HUES48 (cell line): ENCODE results near the gene FRMPD4.

Experiments used
- H3K27ac ChIP-seq: one replicate; pipeline ENCODE4 v1.7.0; 2013; ENCODE audit warnings: low read depth, low read length, inconsistent platforms
- H3K27me3 ChIP-seq: 2 replicates; pipeline ENCODE4 v1.6.1; 2013; ENCODE audit warnings: mild to moderate bottlenecking, low read length; ENCODE audit not compliant: control insufficient read depth, insufficient read depth
- H3K36me3 ChIP-seq: 2 replicates; pipeline ENCODE4 v1.6.1; 2013; ENCODE audit warnings: low read length; ENCODE audit not compliant: control insufficient read depth, insufficient read depth
- H3K4me1 ChIP-seq: 2 replicates; pipeline ENCODE4 v1.6.1; 2013; ENCODE audit warnings: mild to moderate bottlenecking, low read length; ENCODE audit not compliant: control insufficient read depth, insufficient read depth
- H3K4me3 ChIP-seq: 2 replicates; pipeline ENCODE4 v1.5.1; 2013; ENCODE audit warnings: mild to moderate bottlenecking, low read depth, low read length
- H3K9ac ChIP-seq: 2 replicates; pipeline ENCODE4 v1.6.1; 2013; ENCODE audit warnings: mild to moderate bottlenecking, low read depth, low read length, moderate library complexity
- H3K9me3 ChIP-seq: 2 replicates; pipeline ENCODE4 v1.6.1; 2013; ENCODE audit warnings: low read length; ENCODE audit not compliant: control insufficient read depth, insufficient read depth

FRMPD4 gene

DNA sequence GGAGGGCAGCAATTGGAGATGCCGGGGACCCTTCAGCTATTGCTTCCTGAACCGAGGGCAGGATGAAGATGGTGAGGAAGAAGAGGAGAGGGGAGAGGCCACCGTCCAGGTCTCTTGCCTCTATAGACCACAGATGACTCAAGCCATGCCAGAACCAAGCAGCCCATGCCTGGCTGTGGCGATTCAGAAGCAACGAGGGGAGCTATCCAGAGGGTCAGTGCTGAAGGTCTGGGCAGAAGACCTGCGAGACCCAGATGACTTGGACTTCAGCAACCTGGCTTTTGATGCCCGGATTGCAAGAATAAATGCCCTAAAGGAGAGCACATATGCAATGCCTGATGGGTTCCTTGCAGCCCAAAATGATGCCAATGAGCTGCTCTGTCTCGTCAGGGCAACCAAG is 582.8 kb downstream of the FRMPD4 start:
- Histone ChIP-seq H3K9me3 (no peaks in the 10 kb centered on the region), H3K4me3 (no peak overlapping the region), H3K4me1 (no peaks in the 10 kb centered on the region), H3K9ac (no peak overlapping the region), H3K36me3 (no peaks in the 10 kb centered on the region), H3K27ac (no peak overlapping the region), H3K27me3 (no peaks in the 10 kb centered on the region)

DNA sequence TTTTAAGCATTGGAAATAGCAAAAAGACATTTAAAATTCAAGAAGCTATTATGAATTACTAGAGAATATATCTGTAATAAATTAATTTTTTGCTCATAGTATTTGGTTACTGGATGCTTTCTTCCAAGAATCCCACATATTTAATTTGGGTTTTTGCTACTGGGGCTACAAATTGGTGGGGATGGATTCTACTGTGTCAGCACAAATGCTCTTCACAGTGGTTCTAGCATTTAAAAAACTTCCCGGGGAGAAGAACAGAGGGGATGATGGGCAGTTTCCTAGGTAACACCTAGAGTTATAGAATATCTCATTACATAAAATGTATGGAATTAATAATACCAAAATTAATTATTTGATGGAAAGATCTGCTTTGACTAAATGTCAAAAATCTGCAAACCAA is 584.0 kb downstream of the FRMPD4 start:
- no peak overlapping the region for H3K9ac ChIP-seq
- H3K4me1 ChIP-seq, result no peaks in the 10 kb centered on the region
- H3K27me3 ChIP-seq, result no peaks in the 10 kb centered on the region
- no peak overlapping the region for H3K27ac ChIP-seq
- H3K9me3 ChIP-seq, result no peaks in the 10 kb centered on the region
- H3K36me3 ChIP-seq, result no peaks in the 10 kb centered on the region
- H3K4me3 ChIP-seq, result no peak overlapping the region

DNA sequence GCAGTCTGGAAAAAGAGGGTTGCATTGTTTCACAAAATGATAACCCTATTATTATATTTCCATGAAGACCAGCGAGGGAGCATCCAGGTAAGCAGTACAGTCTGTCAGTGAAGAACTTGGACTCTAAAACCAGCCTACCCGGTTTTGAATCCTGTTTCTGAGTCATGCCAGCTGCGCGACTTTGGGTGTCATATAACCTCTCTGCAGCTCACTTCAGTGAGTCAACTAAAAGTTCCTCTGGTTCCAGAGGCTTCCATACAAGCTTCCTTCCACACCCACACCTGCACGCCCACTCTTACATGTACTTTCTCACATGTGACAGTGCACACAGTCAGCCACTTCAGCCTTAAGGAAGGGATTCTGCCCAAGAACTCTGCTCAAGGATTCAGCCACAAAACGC is 603.1 kb downstream of the FRMPD4 start:
- Histone ChIP-seq H3K36me3 (no peaks in the 10 kb centered on the region), H3K27me3 (no peaks in the 10 kb centered on the region), H3K9ac (no peak overlapping the region), H3K9me3 (no peaks in the 10 kb centered on the region), H3K4me3 (no peak overlapping the region), H3K4me1 (peaks cover 6% of the 10 kb centered on the region; the same call in 1 of the 2 replicates), H3K27ac (no peak overlapping the region)

DNA sequence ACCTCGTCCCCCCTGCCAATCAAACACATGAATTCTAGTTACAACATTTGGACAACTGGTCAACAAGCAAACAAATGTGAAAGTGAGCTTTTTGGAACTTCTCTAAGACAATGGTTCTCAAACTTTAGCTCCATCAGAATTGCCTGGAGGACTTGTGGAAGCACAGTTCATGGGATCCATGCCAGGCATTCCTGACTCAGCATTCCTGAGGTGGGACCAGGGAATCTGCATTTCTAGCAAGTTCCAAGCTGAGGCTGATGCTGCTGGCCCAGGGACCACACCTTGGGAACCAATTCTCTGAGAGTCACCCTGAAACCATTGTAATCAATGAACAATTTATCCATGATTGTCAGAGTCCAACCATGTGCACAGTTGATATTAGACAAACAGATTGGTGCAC is 609.2 kb downstream of the FRMPD4 start:
- Histone ChIP-seq H3K9me3 (no peaks in the 10 kb centered on the region), H3K9ac (no peak overlapping the region), H3K27ac (no peak overlapping the region), H3K27me3 (no peaks in the 10 kb centered on the region), H3K4me1 (peaks cover 12% of the 10 kb centered on the region), H3K4me3 (no peak overlapping the region), H3K36me3 (no peaks in the 10 kb centered on the region)

DNA sequence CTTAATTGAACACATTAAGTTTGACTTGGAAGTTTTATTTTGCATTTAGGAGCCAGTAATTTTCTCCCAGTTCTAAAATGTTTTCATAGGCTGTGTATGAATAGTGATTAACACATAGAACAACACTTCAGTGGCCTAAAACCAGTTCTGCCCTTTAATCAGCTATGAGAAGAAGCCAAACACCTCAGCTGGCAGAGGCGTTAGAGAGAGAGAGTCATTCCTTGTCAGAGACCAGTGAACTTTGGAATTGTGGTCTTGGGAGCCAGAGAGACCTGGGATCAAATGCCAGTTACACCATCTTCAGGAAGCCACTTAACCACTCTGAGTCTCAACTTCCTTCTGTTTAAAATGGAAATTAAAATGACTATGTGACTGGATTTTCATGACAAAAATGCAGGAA is 613.6 kb downstream of the FRMPD4 start:
- Histone ChIP-seq H3K4me1 (peaks cover 8% of the 10 kb centered on the region), H3K9ac (no peak overlapping the region), H3K9me3 (no peaks in the 10 kb centered on the region), H3K27ac (no peak overlapping the region), H3K27me3 (no peaks in the 10 kb centered on the region), H3K36me3 (no peaks in the 10 kb centered on the region), H3K4me3 (no peak overlapping the region)

DNA sequence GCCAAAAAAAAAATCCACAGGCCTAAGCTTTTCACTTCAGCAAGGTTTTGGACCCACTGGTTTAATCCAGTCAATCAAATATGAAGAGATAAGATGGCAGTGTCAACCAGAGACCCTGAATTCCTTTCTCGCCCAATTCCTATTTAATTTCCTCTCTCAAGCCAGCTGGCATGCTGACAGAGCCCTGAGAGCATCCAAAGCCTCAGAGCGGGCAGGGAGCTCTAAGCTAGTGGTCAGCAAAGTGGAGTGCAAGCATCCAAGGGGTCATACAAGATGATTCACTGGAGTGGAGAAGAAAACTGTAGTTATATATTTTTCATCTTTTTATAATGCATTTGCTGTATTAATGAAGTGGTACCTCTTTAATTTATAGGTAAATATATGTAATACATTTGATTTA is 615.1 kb downstream of the FRMPD4 start:
- H3K27me3 ChIP-seq, result no peaks in the 10 kb centered on the region

DNA sequence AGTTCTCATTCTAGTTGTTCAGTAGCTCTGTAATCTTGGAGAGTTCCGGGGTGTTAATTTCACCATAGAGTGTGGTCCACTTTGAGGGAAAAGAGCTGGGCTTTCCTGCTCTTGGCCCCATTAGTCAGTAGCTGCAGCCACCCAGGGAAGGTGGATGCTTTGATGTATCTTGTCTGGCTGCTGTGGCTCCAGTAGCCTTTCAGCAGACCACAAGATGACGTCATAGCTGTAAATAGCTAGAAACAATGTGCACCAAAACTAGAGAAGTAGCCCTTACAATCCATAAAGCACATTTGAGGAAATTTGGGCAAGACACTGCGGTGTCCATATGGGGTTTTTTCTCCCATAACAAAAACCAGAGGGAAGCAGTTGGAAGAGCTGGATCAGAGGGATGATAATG is 620.0 kb downstream of the FRMPD4 start:
- Histone ChIP-seq H3K4me3 (no peak overlapping the region), H3K27ac (no peak overlapping the region), H3K9me3 (no peaks in the 10 kb centered on the region), H3K9ac (no peak overlapping the region), H3K27me3 (no peaks in the 10 kb centered on the region), H3K36me3 (no peaks in the 10 kb centered on the region), H3K4me1 (no peaks in the 10 kb centered on the region)

More for the DNA sequence above, 615.1 kb downstream of the FRMPD4 start:
- Histone ChIP-seq H3K9me3 (no peaks in the 10 kb centered on the region), H3K4me3 (no peak overlapping the region), H3K9ac (no peak overlapping the region), H3K36me3 (no peaks in the 10 kb centered on the region), H3K4me1 (peaks cover 8% of the 10 kb centered on the region), H3K27ac (no peak overlapping the region)

DNA sequence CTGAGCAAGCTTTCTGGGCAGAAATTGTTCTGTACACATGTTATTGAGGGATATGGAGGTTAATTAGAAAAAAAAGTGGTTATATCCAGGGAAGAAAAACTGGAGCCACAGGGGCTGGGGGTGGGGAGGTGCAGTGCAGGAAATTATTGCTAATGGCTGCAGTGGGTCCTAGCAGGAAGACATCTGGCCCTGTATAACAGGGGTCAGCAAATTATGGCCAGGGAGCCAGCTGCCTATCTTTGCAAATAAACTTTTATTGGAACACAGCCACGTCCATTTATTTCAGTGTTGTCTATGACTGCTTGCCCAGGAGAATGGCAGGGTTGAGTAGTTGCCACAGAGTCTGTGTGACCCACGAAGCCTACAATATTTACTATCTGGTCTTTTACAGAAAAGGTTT is 629.6 kb downstream of the FRMPD4 start:
- H3K9me3 ChIP-seq, result no peaks in the 10 kb centered on the region
- no peak overlapping the region for H3K9ac ChIP-seq
- no peaks in the 10 kb centered on the region for H3K36me3 ChIP-seq
- H3K27me3 ChIP-seq, result peaks cover 8% of the 10 kb centered on the region; the same call in 1 of the 2 replicates
- H3K4me3 ChIP-seq, result no peak overlapping the region
- H3K27ac ChIP-seq, result no peak overlapping the region
- H3K4me1 ChIP-seq, result no peaks in the 10 kb centered on the region; the same call in 1 of the 2 replicates

DNA sequence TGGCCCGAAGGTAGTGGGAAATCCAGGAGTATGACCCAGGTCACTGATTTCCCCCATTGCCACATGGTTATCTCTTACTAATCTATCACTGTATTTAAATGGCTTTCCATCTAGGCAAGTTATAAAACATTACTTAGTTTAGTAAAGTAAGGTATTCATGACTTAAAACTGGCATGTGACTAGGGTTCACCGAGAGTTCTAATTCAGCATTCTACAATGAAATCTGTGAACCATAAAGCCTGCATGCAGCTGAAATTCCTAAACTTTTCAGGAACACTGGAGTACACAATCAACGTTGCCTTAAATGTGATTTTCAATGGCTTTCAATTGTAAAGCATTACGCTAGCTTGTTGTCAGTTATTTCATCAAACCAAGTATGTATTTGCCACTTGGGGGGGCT is 630.2 kb downstream of the FRMPD4 start:
- no peaks in the 10 kb centered on the region for H3K9me3 ChIP-seq
- H3K27ac ChIP-seq, result no peak overlapping the region
- no peak overlapping the region for H3K4me3 ChIP-seq
- H3K4me1 ChIP-seq, result no peaks in the 10 kb centered on the region; the same call in 1 of the 2 replicates
- H3K9ac ChIP-seq, result no peak overlapping the region
- H3K27me3 ChIP-seq, result peaks cover 8% of the 10 kb centered on the region; the same call in 1 of the 2 replicates
- H3K36me3 ChIP-seq, result no peaks in the 10 kb centered on the region

DNA sequence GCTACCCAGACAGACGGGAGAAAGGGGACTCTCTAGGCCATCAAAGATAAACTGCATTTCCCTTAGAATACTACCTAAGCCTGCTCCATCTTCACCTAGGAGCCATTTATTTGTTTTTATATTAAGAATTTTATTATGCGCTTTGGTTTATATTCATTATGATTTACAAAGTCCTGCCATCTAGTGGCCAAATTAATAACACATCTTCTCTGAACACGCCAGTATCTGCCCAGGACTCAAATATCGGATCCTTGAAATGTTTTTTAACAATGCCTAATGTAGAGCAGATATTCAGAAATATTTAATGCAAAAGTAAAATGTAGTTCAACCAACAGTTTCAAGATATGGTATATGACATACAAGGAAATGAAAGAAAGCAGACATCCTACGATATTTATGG is 632.2 kb downstream of the FRMPD4 start:
- H3K4me1 ChIP-seq, result no peaks in the 10 kb centered on the region; the same call in 1 of the 2 replicates
- H3K4me3 ChIP-seq, result no peak overlapping the region
- H3K36me3 ChIP-seq, result no peaks in the 10 kb centered on the region
- no peaks in the 10 kb centered on the region for H3K9me3 ChIP-seq
- no peak overlapping the region for H3K27ac ChIP-seq
- no peak overlapping the region for H3K9ac ChIP-seq
- H3K27me3 ChIP-seq, result peaks cover 8% of the 10 kb centered on the region; the same call in 1 of the 2 replicates

DNA sequence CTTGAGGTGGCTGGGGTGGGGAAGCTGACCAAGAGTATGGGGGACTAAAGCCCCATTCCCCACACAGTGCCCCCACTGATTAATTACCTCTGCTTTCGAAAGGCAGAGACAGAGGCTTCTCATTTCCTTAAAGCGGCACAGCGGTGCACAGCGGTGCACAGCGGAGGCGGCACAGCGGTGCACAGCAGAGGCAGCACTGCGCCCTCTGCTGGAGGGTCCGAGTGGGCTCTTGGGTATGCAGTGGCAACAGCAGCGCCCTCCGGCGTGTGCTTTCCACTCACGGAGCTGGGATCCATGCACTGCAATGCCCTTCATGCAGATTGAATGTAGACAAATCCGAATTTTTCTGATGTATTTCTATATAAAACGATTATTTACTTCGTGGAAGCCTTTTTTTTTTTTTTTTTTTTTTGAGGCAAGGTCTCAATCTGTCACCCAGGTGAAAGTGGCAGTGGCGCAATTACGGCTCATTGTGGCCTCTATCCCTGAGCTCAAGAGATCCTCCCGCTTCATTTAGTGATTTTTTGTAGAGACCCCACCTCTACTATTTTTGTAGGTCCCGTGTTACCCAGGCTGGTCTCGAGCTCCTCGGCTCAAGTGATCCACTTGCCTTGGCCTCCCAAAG is 633.3 kb downstream of the FRMPD4 start:
- Histone ChIP-seq H3K27me3 (peaks cover 8% of the 10 kb centered on the region; the same call in 1 of the 2 replicates), H3K4me3 (no peak overlapping the region)

More for the DNA sequence above, 633.3 kb downstream of the FRMPD4 start:
- no peaks in the 10 kb centered on the region for H3K36me3 ChIP-seq
- no peak overlapping the region for H3K27ac ChIP-seq
- H3K4me1 ChIP-seq, result no peaks in the 10 kb centered on the region; the same call in 1 of the 2 replicates
- H3K9ac ChIP-seq, result no peak overlapping the region
- no peaks in the 10 kb centered on the region for H3K9me3 ChIP-seq
